GM18505 (cell line): Measurements from ENCODE around the gene CDH12.
"Not testable (repeated sequence)": the region's sequence is repeated elsewhere in the genome, so short reads cannot be mapped to it uniquely, and the experiment has no call there.

Experiments used
- ATAC-seq: cut with Tn5 transposase; IDR thresholded peaks from one replicate; pipeline ENCODE4 v1.9.1; 2021; ENCODE audit not compliant: unreplicated experiment
- POLR2A ChIP-seq: IDR thresholded peaks from 4 replicates; pipeline ENCODE4 v1.6.1; 2011; ENCODE audit warnings: borderline replicate concordance; ENCODE audit not compliant: insufficient read depth, insufficient read length; ENCODE audit errors: extremely low read depth

Gene CDH12

DNA sequence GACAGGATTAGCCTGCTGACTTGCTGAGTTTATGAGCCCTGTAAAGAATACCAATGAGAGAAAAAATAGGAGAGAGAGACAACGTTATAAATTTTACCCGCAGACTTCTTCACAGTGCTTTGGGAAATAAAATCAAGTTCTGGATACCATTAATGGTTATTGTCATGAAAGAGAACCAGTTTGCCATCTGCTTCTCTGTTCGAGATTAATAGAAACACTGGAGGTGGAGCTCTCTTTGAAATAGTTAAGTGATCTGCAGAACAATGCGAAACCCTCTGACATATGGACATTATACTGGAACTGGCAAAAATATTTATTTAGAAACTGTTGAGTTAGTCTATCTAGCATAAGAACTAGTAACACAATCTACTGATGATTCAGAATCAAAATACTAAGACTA lies 500.7 kb downstream of the CDH12 start:
- TF ChIP-seq POLR2A, result no peak
- no peak for ATAC-seq

DNA sequence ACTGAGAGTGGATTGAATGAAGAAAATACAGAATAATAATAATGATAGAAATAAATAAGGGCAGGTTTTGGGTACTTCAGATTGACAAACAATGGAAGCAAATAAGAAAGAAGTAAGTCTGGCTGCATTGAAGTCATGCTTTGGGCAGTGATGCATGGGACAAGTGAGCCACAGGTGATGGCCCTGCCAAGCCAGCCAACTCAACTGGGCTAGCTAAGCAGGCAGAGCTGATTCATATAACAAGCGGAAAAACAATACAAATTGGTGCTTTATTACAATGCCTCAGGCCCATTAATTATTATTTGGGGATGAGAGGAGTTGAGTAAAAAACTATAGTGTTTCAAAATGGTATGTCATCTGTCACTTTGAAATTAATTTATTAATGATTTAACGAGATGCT lies 502.0 kb downstream of the CDH12 start:
- TF ChIP-seq POLR2A, result no peak
- no peak for ATAC-seq

DNA sequence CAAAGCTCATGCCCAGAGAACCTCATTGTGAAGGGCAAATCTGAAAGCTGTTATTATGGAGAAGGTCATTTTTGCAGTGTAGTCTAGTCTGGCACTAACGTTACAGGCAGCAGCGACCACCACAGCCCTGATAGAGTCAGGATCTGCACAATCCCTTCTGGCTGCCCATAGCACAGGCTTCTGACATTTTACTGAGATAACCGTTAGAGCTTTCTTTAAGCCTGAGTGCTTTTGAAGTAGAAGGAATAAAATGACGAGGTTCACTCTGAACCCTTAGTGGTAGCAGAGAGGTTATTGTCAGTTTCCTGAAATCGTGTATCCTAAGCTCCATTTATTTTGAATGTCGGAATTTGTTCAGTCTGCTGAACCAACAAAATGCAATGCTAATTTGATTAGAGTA lies 505.1 kb downstream of the CDH12 start:
- TF ChIP-seq POLR2A, result no peak
- ATAC-seq, result no peak

DNA sequence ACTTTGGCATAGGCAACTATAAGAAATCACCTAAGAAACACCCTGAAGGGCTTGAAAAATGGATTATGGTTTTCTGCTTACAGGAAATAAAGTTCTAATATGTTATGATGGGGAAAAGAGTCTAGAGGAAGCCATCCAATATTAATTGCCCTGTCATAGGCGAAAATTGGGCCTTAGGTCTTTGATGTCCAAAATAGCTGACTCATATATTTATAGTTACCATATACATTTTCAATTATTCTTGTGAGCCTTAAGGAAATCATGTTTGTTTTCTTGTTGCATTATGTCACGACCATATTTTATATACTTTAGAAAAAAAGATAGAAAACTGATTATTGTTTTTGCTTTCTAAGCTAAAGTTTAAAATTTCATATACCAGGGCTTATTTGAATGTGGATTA lies 509.1 kb downstream of the CDH12 start:
- no peak for TF ChIP-seq POLR2A
- ATAC-seq, result no peak

DNA sequence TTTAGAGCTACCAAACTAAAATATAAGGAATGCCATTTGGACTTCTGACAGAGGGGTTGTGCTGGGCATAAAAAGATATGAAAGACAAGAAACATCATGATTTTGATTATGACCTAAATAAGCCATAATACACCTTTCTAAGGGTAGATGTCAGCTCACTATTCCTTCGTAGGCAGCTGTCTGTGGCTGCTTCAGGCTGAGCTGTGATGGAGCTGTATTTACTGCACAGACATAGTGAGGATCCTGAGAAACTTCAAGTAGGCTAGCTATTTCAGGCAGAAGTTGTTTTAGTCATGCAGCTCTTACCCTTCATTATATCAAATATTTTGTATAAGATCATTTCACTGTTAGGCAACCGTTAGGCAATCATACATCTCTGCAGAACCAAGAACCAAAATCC lies 511.7 kb downstream of the CDH12 start:
- no peak for ATAC-seq

DNA sequence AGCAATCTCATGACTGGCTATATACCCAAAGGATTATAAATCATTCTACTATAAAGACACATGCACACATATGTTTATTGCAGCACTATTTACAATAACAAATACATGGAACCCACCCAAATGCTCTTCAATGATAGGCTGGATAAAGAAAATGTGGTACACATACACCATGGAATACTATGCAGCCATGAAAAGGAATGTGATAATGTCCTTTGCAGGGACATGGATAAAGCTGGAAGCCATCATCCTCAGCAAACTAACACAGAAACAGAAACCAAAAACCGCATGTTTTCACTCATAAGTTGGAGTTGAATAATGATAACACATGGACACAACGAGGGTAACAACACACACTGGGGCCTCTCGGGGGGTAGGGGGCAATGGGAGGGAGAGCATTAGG lies 520.2 kb downstream of the CDH12 start:
- ATAC-seq, result not testable (repeated sequence)

More for the DNA sequence above, 511.7 kb downstream of the CDH12 start:
- no peak for TF ChIP-seq POLR2A

DNA sequence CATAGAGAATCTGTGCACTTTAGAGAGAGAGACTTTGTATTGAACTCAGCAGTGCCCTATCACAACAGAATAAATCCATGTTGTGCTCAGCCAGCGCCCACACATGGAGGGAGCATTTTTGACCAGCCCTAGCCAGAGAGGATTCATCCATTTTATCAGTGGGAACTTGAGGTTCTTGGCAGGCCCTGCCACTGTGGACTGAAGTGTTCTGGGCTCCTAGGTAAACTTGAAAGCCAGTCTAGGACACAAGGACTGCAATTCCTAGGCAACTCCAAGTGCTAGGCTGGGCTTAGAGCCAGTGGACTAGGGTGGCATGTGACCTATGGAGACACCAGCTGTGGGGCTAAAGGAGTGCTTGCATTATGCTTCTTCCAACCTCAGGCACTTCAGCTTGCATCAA lies 523.5 kb downstream of the CDH12 start:
- ATAC-seq, result no peak
- no peak for TF ChIP-seq POLR2A

DNA sequence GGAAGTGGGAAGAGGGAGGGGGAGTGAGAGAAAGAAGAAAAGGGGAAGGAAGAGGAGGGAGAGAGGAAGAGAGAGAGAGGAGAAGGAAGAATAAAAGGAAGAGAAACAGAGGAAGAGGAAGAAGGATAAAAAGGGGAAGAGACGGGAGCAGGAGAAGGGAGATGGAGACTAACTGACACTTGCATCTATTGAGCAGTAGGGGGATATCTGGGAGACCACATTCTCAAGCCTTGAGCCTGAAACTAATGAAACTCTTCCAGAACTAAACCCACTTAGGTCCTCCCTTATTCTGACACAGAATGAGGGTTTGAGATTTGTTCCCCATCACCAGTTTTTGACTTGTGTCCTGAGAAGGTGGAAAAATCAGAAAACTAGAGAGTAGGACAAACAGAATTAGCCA lies 533.3 kb downstream of the CDH12 start:
- no peak for TF ChIP-seq POLR2A
- ATAC-seq, result no peak

DNA sequence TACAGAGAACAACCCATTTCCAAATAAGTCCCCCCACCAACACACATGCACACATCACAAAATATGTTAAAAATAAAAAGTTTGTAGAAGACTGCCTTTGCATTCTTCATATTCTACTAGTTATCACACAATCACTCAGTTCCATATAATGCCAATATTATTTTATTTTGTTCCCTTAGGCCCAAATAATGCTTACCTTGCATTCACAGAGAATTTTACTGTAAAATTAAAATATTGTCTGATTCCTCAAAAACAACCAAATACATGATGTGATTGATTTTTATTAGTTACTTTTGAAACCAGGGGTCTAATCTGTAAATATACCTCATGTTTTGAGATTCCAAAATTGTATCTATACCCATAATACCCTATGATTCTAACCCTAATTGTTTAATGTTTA lies 536.9 kb downstream of the CDH12 start:
- no peak for ATAC-seq
- no peak for TF ChIP-seq POLR2A

DNA sequence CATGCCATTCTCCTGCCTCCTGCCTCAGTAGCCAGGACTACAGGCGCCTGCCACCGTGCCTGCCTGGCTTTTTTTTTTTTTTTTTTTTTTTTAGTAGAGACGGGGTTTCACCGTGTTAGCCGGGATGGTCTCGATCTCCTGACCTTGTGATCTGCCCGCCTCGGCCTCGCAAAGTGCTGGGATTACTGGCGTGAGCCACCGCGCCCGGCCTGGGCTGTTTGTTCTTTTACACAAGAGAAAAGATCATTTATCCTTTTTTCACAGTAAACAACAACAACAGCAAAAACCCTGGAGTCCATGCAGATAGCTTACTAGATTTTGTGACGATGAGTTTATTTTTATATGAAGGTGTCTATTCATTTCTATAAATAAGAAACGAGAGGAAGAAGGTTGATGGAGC lies 538.1 kb downstream of the CDH12 start:
- ATAC-seq, result not testable (repeated sequence)

DNA sequence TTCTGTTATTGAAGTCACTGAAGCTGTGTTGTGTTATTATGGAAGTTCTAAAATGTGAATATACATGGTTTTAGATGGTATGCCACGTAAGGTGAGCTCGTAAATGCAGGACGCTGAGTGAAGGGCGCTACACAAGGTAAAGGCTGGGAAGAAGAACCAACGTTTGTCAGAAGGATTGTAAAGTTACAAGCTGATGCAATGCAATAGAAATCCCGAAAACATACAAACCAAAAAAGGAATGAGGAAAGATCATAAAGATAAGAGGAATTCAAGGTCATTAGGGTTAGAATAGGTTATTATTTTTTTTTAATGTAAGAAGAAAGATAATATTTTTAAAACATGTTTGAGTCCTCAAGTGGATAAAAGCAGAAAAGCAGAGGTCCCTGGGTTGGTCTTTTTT lies 538.6 kb downstream of the CDH12 start:
- TF ChIP-seq POLR2A, result no peak
- no peak for ATAC-seq

DNA sequence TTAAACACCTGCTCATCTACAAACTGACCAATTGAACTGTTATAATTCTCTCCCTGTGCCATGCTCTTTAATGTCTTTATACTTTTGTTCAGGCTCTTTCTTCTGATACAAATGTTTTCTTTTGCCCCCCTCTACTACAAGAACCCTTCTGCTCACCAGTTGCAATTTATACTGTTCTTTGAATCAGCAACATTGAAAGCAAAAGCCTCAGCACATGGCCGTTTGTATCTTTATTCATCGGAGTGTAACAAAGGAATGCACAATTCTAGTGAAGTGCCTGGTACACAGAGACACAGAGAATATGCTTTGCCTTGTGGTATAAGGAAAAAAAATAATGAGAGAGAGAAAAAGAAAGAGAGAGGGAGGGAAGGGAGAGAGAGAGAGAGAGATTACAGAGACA lies 547.1 kb downstream of the CDH12 start:
- no peak for TF ChIP-seq POLR2A
- ATAC-seq, result no peak

DNA sequence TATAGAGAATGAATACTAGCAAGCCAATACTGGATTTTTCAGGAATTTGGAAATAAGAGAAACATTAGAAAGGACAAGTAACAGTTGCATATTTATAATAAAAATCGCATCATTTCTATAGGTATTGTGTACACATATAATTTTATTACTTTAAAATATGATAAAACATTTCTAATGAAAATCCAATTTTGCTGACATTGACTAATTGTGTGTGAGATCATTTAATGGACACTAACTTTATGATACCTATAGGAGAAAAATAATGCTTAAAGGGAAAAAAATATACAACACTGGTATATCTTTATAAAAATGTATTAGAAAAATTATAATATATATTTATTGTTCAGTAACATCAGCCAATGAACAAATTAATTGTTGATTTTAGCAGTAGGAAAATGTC lies 557.3 kb downstream of the CDH12 start:
- no peak for ATAC-seq
- TF ChIP-seq POLR2A, result no peak

DNA sequence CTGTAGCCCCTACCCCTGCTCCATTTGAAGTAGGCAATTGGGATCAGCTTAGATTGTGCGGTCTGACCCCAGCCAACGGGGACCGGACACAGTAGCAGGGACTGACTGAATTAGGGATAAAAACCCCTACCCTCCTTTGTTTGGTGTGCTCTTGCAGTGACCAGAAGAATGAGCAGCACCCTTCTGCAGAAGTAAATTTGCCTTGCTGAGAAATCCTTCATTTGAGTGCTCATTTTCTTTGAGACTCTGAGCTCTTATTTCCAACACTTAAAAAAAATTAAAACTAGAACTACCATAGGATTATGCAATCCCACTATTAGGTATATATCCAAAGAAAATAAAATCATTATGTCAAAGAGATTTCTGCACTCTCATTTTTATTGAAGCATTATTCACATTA lies 560.0 kb downstream of the CDH12 start:
- no peak for ATAC-seq
- TF ChIP-seq POLR2A, result no peak

DNA sequence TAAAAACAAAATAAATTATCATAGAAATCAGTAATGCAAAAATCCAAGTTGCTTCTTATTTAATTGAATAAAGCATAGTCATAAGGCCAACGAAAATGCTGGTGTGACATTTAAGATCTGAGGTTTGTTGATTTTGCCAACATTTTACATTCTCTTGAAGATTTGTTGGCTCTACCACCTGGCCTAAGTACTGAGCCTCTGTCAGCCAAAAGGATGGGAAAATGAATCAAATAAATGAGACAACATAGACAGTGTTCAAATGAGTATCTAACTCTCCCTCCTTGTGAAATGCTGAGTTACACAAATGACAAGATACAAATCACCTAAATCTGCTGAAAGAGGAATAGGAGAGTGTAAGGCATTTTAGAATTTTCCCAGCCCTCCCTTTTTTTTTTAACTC lies 575.0 kb downstream of the CDH12 start:
- no peak for TF ChIP-seq POLR2A
- no peak for ATAC-seq

DNA sequence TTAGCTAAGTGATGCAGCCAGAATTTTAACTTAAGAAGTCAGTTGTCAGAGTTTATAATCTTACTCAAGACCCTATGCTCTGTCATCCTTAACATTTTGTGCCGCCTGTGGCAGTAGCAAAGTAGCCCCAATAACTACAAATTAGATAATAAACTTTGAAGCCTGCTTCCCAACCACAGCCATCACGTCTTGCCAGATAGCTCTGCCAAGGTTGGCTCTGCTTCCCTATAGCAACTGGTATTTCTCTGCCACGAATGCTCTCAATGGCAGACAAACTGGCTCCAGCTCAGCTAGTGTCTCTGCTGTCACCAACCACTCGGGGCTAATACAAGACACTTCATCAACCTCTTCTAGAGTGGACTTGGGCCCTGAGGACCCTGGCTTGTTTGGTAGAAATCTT lies 576.1 kb downstream of the CDH12 start:
- TF ChIP-seq POLR2A, result no peak
- no peak for ATAC-seq

DNA sequence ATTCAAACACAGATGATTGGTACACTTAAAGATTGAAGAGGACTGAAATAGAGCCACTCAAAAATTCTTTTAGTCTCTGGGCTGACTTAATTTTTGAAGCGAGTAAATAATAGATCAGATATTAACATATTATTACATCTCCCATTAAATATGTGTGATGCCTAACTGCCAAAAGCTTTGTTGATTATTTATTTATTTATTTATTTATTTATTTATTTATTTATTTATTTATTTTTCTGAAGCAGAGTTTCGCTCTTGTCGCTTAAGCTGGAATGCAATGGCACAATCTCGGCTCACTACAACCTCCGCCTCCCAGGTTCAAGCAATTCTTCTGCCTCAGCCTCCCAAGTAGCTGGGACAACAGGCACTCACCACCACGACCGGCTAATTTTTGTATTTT lies 587.3 kb downstream of the CDH12 start:
- not testable (repeated sequence) for ATAC-seq
